Skeletal muscle satellite cell (primary cell): ENCODE data around the gene FLVCR2.

Experiments used
- H3K27me3 ChIP-seq: 2 replicates; pipeline ENCODE4 v1.7.0; 2013; ENCODE audit warnings: low read length; ENCODE audit not compliant: control insufficient read depth, insufficient read depth
- H3K36me3 ChIP-seq: 2 replicates; pipeline ENCODE4 v1.7.0; 2013; ENCODE audit warnings: mild to moderate bottlenecking, control low read depth, low read length; ENCODE audit not compliant: insufficient read depth
- H3K4me1 ChIP-seq: 2 replicates; pipeline ENCODE4 v1.7.0; 2013; ENCODE audit warnings: low read length; ENCODE audit not compliant: control insufficient read depth, insufficient read depth
- H3K4me2 ChIP-seq: 2 replicates; pipeline ENCODE4 v1.7.0; 2013; ENCODE audit warnings: mild to moderate bottlenecking, low read length
- H3K4me3 ChIP-seq: 2 replicates; pipeline ENCODE4 v1.7.0; 2013; ENCODE audit warnings: low read length
- H3K9ac ChIP-seq: 2 replicates; pipeline ENCODE4 v1.7.0; 2013; ENCODE audit warnings: mild to moderate bottlenecking, low read depth, low read length, moderate library complexity
- H3K9me3 ChIP-seq: replicated peaks from 2 replicates; pipeline ENCODE4 v1.7.0; 2013; ENCODE audit warnings: mild to moderate bottlenecking, control low read depth, low read length

FLVCR2 gene

GRCh38 chr14:75612157-75612556 is 33.7 kb downstream of the FLVCR2 start:
- Histone ChIP-seq H3K4me1 (peaks cover 21% of the 10 kb centered on the region), H3K9ac (no peak overlapping the region), H3K4me2 (no peak overlapping the region), H3K9me3 (peaks cover 11% of the 10 kb centered on the region), H3K27me3 (no peaks in the 10 kb centered on the region), H3K36me3 (no peaks in the 10 kb centered on the region), H3K4me3 (no peak overlapping the region)

DNA sequence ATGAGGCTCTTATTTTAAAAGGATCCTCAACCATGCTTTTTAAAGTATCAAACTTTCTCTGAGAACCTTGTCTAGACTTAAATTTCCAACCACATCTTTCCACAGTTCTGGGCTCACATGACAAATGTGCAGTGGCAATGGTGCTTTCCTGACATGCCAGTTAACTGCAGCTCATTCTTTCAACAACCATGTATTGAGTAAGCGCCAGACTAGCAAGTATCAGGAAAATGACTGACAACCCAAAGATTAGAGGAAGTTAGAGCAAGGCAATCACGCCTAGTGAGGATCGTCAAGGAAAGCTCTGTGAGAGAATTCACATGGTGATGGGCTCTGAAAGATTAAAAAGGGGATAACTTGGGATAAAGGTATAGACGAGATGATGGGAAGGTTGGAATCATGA is 35.8 kb downstream of the FLVCR2 start:
- Histone ChIP-seq H3K27me3 (no peaks in the 10 kb centered on the region), H3K4me1 (peaks cover 20% of the 10 kb centered on the region), H3K4me2 (no peak overlapping the region), H3K4me3 (no peak overlapping the region), H3K9me3 (no peaks in the 10 kb centered on the region), H3K36me3 (no peaks in the 10 kb centered on the region), H3K9ac (no peak overlapping the region)

GRCh38 chr14:75615200-75615599 is 36.8 kb downstream of the FLVCR2 start:
- Histone ChIP-seq H3K4me3 (no peak overlapping the region), H3K4me2 (no peak overlapping the region), H3K27me3 (no peaks in the 10 kb centered on the region), H3K9ac (no peak overlapping the region), H3K9me3 (no peaks in the 10 kb centered on the region), H3K4me1 (peaks cover 10% of the 10 kb centered on the region), H3K36me3 (no peaks in the 10 kb centered on the region)

DNA sequence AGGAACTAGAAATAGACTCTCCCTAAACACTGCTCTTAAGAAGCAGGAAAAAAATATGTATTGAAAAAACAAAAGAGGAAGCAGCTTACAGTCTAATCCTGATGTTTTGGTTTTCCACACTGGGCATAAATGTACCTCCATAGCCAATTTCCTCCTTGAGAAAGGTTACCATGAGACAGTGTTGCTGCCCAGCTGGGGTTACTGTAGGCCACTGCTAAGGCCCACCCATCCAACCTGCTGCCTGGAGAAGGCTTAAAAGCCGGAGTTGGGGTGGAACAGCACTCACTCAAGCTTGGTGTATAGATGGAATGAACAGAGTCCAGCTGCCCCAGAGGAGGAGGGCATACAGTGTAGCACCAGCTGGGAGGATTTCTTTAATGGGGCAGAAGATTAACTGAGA is 41.1 kb downstream of the FLVCR2 start:
- Histone ChIP-seq H3K9me3 (no peaks in the 10 kb centered on the region), H3K27me3 (no peaks in the 10 kb centered on the region), H3K9ac (no peak overlapping the region), H3K4me1 (no peaks in the 10 kb centered on the region), H3K36me3 (no peaks in the 10 kb centered on the region), H3K4me3 (no peak overlapping the region), H3K4me2 (no peak overlapping the region)

GRCh38 chr14:75625034-75625433 is 46.6 kb downstream of the FLVCR2 start:
- Histone ChIP-seq H3K9ac (no peak overlapping the region), H3K4me3 (no peak overlapping the region), H3K4me1 (peaks cover 6% of the 10 kb centered on the region), H3K27me3 (no peaks in the 10 kb centered on the region), H3K36me3 (no peaks in the 10 kb centered on the region), H3K4me2 (no peak overlapping the region), H3K9me3 (no peaks in the 10 kb centered on the region)

GRCh38 chr14:75626396-75626795 is 48.0 kb downstream of the FLVCR2 start:
- no peaks in the 10 kb centered on the region for H3K9me3 ChIP-seq
- no peaks in the 10 kb centered on the region for H3K27me3 ChIP-seq
- no peak overlapping the region for H3K4me3 ChIP-seq
- no peaks in the 10 kb centered on the region for H3K36me3 ChIP-seq
- H3K4me1 ChIP-seq, result peaks cover 6% of the 10 kb centered on the region
- H3K9ac ChIP-seq, result no peak overlapping the region
- no peak overlapping the region for H3K4me2 ChIP-seq

DNA sequence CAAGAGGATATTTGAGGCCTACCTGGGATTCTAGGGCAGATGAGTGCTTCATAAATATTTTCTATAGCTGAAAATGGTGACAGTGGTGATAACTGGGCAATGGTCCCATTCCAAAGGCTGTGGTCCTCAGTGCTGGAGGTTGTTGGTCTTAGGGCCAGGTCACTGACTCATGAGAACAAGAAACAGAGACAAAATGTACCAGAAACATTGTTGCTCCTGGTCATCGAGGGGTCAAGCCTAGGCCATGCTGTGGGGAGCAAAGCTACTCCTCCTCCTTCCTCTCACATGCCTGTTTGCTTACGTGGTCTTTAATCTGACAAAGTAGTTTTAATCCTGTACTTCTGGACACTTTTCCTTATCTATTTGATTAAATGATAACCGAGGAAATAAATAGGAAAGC is 48.4 kb downstream of the FLVCR2 start:
- H3K9ac ChIP-seq, result no peak overlapping the region
- H3K27me3 ChIP-seq, result no peaks in the 10 kb centered on the region
- no peaks in the 10 kb centered on the region for H3K36me3 ChIP-seq
- no peak overlapping the region for H3K4me2 ChIP-seq
- H3K4me3 ChIP-seq, result no peak overlapping the region
- H3K4me1 ChIP-seq, result peaks cover 6% of the 10 kb centered on the region
- no peaks in the 10 kb centered on the region for H3K9me3 ChIP-seq

DNA sequence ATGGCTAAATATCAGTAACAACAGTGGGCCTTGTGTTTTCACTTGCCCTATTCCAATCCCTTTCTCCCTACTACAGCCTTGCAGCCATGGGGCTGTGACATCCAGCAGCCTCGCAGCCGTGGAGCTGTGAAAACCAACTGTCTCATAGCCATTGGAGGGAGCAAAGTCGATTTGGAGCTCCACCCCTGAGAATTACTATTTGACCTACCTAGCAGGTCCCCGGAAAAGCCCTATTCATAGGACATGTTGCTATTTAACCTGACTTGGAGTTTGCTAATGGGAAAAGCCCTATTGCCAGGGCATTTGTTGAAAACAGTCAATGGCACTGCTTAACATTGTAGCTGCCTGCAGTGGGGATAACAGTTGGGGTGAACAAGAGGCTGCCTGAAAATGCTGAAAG is 49.0 kb downstream of the FLVCR2 start:
- H3K4me2 ChIP-seq, result no peak overlapping the region
- H3K9ac ChIP-seq, result no peak overlapping the region
- peaks cover 6% of the 10 kb centered on the region for H3K4me1 ChIP-seq
- H3K36me3 ChIP-seq, result no peaks in the 10 kb centered on the region
- no peaks in the 10 kb centered on the region for H3K9me3 ChIP-seq
- H3K4me3 ChIP-seq, result no peak overlapping the region
- no peaks in the 10 kb centered on the region for H3K27me3 ChIP-seq

- Histone ChIP-seq H3K4me1 (peaks cover 6% of the 10 kb centered on the region), H3K4me2 (no peak overlapping the region), H3K9ac (no peak overlapping the region), H3K9me3 (no peaks in the 10 kb centered on the region), H3K27me3 (no peaks in the 10 kb centered on the region), H3K36me3 (no peaks in the 10 kb centered on the region), H3K4me3 (no peak overlapping the region)
These were observed 50.4 kb downstream of the FLVCR2 start for GRCh38 chr14:75628816-75629215.

- no peaks in the 10 kb centered on the region for H3K36me3 ChIP-seq
- H3K4me3 ChIP-seq, result no peak overlapping the region
- no peak overlapping the region for H3K4me2 ChIP-seq
- H3K27me3 ChIP-seq, result no peaks in the 10 kb centered on the region
- peaks cover 10% of the 10 kb centered on the region for H3K4me1 ChIP-seq
- no peaks in the 10 kb centered on the region for H3K9me3 ChIP-seq
- no peak overlapping the region for H3K9ac ChIP-seq
These were observed 52.5 kb downstream of the FLVCR2 start for GRCh38 chr14:75630695-75631452.

- H3K36me3 ChIP-seq, result no peaks in the 10 kb centered on the region
- no peaks in the 10 kb centered on the region for H3K9me3 ChIP-seq
These were observed 53.0 kb downstream of the FLVCR2 start for GRCh38 chr14:75631453-75631831.

GRCh38 chr14:75634848-75635247 is 56.4 kb downstream of the FLVCR2 start:
- Histone ChIP-seq H3K4me2 (no peak overlapping the region), H3K4me1 (peaks cover 15% of the 10 kb centered on the region), H3K36me3 (no peaks in the 10 kb centered on the region), H3K27me3 (no peaks in the 10 kb centered on the region), H3K9me3 (no peaks in the 10 kb centered on the region), H3K4me3 (no peak overlapping the region), H3K9ac (no peak overlapping the region)

More at GRCh38 chr14:75631453-75631831, 53.0 kb downstream of the FLVCR2 start:
- Histone ChIP-seq H3K4me3 (no peak overlapping the region), H3K4me2 (no peak overlapping the region), H3K9ac (no peak overlapping the region), H3K4me1 (peaks cover 16% of the 10 kb centered on the region), H3K27me3 (no peaks in the 10 kb centered on the region)
